Stimulated activated memory B cell treated with anti-CD40 and anti-IgM and Interleukin-4, amounts not matched to agents 10 μg/mL and 1 μg/mL and 100 μg/mL, for 72 hours (primary cell): ENCODE measurements around the gene ITSN2.

Experiments used
- ATAC-seq: fragments of 150-1000 bp; cut with Tn5 transposase; 2 replicates; pipeline ENCODE4 v1.10.0; 2021
- H3K27ac Mint-ChIP-seq: one replicate; pipeline ENCODE4 v1.8.0; 2022; ENCODE audit warnings: mild to moderate bottlenecking, mixed read lengths
- H3K27me3 Mint-ChIP-seq: one replicate; pipeline ENCODE4 v1.8.0; 2022; ENCODE audit warnings: mixed read lengths
- H3K36me3 Mint-ChIP-seq: one replicate; pipeline ENCODE4 v1.8.0; 2022; ENCODE audit warnings: mixed read lengths
- H3K4me1 Mint-ChIP-seq: one replicate; pipeline ENCODE4 v1.8.0; 2022; ENCODE audit warnings: mixed read lengths
- H3K4me3 Mint-ChIP-seq: one replicate; pipeline ENCODE4 v1.8.0; 2022; ENCODE audit warnings: mild to moderate bottlenecking, moderate library complexity, mixed read lengths
- H3K9me3 Mint-ChIP-seq: one replicate; pipeline ENCODE4 v1.8.0; 2022; ENCODE audit warnings: mixed read lengths

Gene ITSN2

DNA sequence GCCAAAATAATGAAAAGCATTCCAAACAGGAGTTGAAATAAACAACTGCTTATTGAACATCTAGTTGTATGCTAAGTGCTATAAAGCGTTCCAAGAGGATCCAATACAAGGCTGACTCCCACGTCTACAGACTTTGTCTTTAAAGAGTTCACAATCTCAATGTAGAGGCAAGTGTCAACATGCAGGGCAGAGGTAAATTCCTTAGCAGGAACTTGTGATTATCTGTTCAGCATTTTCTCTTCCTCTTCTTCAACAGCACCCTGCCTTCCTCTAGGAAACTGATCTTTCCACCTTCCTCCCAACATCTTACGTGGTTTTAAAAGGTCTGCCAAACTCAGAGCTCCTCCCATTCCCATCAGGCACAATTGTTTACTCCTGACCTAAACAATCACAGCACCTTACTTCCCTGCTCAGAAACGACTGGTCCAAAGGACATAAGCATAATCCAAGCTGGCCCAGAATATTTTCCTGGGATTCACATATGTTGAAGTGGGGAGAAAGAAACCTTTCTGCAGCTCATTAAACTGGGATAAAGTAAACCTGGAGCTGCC lies 83.9 kb downstream of the ITSN2 start:
- Mint-ChIP-seq H3K27ac (peak overlapping the region; percentile 54), H3K4me3 (no peak overlapping the region), H3K36me3 (peaks cover 30% of the 10 kb centered on the region), H3K9me3 (no peaks in the 10 kb centered on the region), H3K4me1 (peaks cover 9% of the 10 kb centered on the region), H3K27me3 (no peaks in the 10 kb centered on the region)
- ATAC-seq: no peak

DNA sequence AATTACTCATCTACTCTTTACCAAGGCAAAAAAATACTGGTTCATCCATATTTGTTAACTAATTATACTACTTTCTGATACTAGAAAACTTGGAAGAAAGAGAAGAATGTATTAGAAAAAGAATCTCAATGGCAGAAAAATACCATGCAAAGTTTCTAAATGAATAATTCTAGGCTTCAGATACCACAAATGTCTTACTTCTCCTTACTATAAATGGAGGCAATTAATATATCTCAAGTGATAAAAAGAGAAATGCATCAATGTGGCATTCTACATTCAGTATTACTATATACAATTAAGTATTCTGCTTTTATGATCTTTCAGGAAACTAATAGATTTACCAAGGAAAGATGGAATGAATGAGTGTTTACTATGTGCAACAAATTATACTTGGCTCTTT lies 85.5 kb downstream of the ITSN2 start:
- Mint-ChIP-seq H3K9me3 (no peaks in the 10 kb centered on the region), H3K27me3 (no peaks in the 10 kb centered on the region), H3K27ac (no peak overlapping the region), H3K4me3 (no peak overlapping the region), H3K4me1 (peaks cover 9% of the 10 kb centered on the region), H3K36me3 (peaks cover 39% of the 10 kb centered on the region)
- ATAC-seq: no peak

DNA sequence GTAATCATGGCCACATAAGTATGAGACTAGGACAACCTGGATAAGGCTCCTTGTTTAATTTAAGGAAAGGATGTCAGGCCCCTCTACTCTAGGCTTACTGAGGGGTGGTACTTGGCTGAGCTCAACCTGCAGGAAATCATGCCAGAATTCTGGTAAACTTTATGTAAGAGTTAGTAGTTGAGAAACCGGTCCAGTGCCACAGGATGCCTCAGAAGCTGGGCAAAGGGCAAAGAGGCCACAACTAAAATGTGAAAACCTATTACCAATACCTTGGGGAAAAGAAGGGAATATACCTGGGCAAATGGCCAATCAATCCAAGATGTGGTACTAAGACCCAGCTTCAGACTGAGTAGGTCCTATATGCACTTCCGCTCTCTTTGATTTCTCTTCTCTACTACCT lies 86.7 kb downstream of the ITSN2 start:
- no peaks in the 10 kb centered on the region for H3K9me3 Mint-ChIP-seq
- H3K4me3 Mint-ChIP-seq: no peak overlapping the region
- peaks cover 16% of the 10 kb centered on the region for H3K4me1 Mint-ChIP-seq
- no peaks in the 10 kb centered on the region for H3K27me3 Mint-ChIP-seq
- H3K27ac Mint-ChIP-seq: no peak overlapping the region
- peaks cover 46% of the 10 kb centered on the region for H3K36me3 Mint-ChIP-seq
- ATAC-seq: no peak

DNA sequence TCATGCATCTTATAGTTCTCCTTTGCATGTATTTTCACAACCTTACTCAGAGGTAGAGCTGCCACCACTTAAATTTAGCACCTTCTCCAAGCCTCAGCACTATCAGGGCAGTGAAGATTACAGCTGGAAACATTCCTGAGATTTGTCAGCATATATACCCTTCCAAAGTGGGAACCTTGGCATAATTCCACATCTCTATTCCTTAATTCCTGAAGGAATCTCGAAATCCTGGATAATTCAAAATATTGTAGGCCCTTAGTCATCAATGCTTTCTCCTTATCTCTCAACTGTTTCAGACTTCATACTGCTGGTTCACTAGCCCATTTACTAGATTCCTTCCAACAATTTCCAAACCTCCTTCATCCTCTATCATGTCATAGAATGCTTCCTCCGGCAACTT lies 87.4 kb downstream of the ITSN2 start:
- no peaks in the 10 kb centered on the region for H3K27me3 Mint-ChIP-seq
- H3K36me3 Mint-ChIP-seq: peaks cover 53% of the 10 kb centered on the region
- H3K4me3 Mint-ChIP-seq: no peak overlapping the region
- no peak for ATAC-seq
- H3K4me1 Mint-ChIP-seq: peaks cover 16% of the 10 kb centered on the region
- no peak overlapping the region for H3K27ac Mint-ChIP-seq
- H3K9me3 Mint-ChIP-seq: no peaks in the 10 kb centered on the region

DNA sequence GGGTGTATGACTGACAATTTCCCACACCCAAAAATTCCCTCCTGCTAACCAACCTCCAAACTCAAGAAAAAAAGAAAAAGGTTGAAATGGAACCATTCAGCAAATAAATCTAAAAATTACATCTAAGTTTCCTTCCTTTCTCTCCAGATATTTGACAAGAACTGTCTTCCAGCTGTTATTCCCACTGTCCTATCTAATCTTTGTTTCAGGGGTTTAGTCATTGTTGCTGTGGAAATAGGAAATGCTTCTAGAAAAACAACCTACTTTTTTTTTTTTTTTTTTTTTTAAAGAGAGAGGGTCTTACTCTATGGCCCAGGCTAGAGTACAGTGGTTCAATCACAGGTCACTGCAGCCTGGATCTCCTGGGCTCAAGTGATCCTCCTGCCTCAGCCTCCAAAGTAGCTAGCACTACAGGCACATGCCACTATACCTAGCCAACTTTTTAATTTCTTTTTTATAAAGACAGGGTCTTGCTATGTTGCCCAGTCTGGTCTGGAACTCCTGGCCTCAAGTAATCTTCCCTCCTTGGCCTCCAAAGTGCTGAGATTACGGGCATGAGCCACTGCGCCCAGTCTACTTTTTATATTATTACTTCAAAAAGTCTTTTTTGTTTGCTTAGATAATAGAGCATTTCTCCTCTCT lies 88.1 kb downstream of the ITSN2 start:
- H3K4me3 Mint-ChIP-seq: no peak overlapping the region
- no peaks in the 10 kb centered on the region for H3K27me3 Mint-ChIP-seq
- ATAC-seq: no peak
- H3K4me1 Mint-ChIP-seq: peaks cover 16% of the 10 kb centered on the region
- H3K27ac Mint-ChIP-seq: peak overlapping the region; percentile 47
- H3K9me3 Mint-ChIP-seq: no peaks in the 10 kb centered on the region
- H3K36me3 Mint-ChIP-seq: peaks cover 58% of the 10 kb centered on the region

DNA sequence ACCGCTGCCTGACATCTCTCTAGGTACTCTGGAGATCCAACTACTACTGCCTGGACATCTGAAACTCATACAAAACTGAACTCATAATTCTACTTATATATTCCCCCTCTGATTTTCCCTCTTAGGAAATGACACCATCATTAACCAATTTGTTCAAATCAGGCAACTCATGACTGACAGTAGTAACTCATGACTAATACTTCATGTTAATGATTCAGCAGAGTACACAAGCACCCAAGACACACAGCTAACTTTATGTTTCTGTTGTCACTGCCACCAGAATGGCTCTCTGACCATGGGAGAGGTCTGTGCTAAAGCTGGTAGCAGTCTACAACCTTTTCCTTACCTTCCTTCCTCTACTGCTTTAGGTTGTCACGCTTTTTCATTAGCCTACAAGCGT lies 91.1 kb downstream of the ITSN2 start:
- Mint-ChIP-seq H3K27ac (no peak overlapping the region), H3K9me3 (no peaks in the 10 kb centered on the region), H3K4me1 (peaks cover 7% of the 10 kb centered on the region), H3K4me3 (no peak overlapping the region), H3K36me3 (peaks cover 66% of the 10 kb centered on the region), H3K27me3 (no peaks in the 10 kb centered on the region)
- ATAC-seq: no peak

DNA sequence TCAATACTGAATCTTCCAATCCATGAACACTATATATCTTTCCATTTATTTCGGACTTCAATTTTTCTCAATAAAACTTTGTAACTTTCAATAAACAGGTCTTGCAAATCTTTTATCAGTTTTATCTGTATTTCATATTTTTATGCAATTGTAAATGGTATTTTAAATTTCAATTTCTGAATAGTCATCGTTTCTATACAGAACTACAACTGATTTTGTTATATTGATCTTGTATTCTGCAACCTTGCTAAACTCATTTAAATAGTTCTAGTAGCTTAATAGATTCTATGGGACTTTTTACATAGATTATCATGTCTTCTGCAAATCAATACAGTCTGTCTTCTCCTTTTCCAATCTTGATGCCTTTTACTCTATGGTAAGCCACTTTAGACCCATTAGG lies 95.1 kb downstream of the ITSN2 start:
- H3K4me1 Mint-ChIP-seq: peaks cover 23% of the 10 kb centered on the region
- no peak for ATAC-seq
- no peak overlapping the region for H3K4me3 Mint-ChIP-seq
- peaks cover 45% of the 10 kb centered on the region for H3K36me3 Mint-ChIP-seq
- no peaks in the 10 kb centered on the region for H3K9me3 Mint-ChIP-seq
- H3K27me3 Mint-ChIP-seq: no peaks in the 10 kb centered on the region
- no peak overlapping the region for H3K27ac Mint-ChIP-seq

DNA sequence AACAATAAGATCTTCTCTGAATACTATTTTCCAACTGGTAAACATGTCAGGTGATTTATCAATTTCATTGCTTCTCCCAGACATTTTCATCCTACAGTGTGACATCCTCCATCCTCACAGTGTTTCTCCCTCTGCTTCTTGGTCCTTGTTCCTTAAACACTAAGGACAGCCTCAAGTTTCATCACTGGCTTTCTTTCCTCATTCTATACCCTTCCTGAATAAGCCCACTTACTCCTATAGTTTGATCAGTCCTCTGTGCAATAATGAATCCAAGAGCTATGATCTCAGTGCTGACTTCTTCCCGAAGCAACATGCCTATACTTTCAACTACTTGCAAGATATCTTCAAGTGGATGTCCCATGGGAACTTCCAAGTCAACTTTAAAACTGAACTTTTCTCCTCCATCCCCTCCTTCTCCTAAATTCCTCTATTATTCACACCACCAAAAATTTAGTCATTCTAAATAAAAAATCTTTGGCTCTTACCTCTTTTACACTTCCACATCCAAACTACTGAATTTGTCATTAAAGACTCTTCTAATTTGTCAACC lies 97.8 kb downstream of the ITSN2 start:
- Mint-ChIP-seq H3K27me3 (no peaks in the 10 kb centered on the region), H3K9me3 (no peaks in the 10 kb centered on the region), H3K4me1 (peaks cover 16% of the 10 kb centered on the region), H3K36me3 (peaks cover 27% of the 10 kb centered on the region), H3K27ac (peak overlapping the region; percentile 70), H3K4me3 (no peak overlapping the region)
- no peak for ATAC-seq

DNA sequence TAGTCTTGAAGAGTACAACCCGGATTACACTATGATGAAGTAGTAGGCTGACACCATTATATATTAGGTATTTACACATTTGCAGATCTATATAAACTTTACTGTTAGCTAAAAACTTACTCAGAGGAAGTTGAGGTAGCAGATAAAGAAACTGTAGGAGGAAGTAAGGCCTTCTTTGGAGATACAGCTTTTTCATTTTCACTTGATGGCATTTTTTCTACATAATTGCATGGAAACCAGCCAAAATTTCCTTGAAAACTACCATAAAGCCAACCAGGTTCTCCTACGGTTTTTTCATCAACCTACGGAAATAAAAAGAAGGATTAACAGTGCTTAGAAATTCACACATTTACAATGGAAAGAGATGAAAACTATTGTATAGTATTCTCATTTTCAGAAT lies 98.9 kb downstream of the ITSN2 start:
- no peak overlapping the region for H3K4me3 Mint-ChIP-seq
- ATAC-seq: no peak
- peaks cover 16% of the 10 kb centered on the region for H3K4me1 Mint-ChIP-seq
- H3K9me3 Mint-ChIP-seq: no peaks in the 10 kb centered on the region
- H3K36me3 Mint-ChIP-seq: peaks cover 32% of the 10 kb centered on the region
- no peaks in the 10 kb centered on the region for H3K27me3 Mint-ChIP-seq
- H3K27ac Mint-ChIP-seq: peak overlapping the region; percentile 5

DNA sequence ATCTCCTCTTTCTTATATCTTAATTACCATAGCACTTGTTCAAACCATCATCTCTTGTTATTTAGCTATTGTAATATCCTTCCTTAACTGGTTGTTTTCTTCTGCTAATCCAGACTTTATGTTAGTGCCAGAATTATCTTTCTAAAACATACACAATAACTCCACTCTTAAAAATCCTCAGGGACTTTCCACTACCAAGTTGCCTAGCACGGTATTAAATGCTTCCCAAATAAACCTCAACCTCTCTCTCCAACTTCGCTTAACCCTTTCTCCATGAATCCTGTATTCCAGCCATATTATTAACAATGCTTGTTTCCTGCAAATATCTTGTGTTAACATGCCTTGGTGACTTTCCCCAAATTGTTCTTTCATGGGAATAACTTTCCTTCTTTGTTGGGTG lies 101.0 kb downstream of the ITSN2 start:
- H3K4me3 Mint-ChIP-seq: no peak overlapping the region
- peaks cover 21% of the 10 kb centered on the region for H3K36me3 Mint-ChIP-seq
- ATAC-seq: no peak
- H3K4me1 Mint-ChIP-seq: peaks cover 16% of the 10 kb centered on the region
- no peak overlapping the region for H3K27ac Mint-ChIP-seq
- no peaks in the 10 kb centered on the region for H3K27me3 Mint-ChIP-seq
- no peaks in the 10 kb centered on the region for H3K9me3 Mint-ChIP-seq

DNA sequence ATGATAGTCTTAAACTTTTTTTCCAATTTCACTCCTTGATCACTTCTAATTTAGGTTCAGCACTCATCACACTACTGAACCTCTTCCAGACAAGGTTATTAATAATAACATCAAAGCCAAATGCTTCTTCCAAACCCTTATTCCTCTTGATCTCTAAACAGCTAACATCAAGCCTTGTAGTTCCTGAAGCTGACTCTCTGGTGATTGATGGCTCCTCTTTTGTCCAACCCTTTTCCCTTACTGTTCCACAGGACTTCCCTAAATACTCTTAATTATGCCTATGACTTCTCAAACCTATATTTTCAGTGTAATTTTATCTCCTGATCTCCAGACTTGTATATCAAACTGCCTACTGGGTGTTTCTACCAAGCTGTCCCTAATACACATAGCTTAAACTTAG lies 101.6 kb downstream of the ITSN2 start:
- no peak for ATAC-seq
- Mint-ChIP-seq H3K9me3 (no peaks in the 10 kb centered on the region), H3K4me3 (no peak overlapping the region), H3K27me3 (no peaks in the 10 kb centered on the region), H3K36me3 (peaks cover 21% of the 10 kb centered on the region), H3K27ac (no peak overlapping the region), H3K4me1 (peaks cover 16% of the 10 kb centered on the region)

DNA sequence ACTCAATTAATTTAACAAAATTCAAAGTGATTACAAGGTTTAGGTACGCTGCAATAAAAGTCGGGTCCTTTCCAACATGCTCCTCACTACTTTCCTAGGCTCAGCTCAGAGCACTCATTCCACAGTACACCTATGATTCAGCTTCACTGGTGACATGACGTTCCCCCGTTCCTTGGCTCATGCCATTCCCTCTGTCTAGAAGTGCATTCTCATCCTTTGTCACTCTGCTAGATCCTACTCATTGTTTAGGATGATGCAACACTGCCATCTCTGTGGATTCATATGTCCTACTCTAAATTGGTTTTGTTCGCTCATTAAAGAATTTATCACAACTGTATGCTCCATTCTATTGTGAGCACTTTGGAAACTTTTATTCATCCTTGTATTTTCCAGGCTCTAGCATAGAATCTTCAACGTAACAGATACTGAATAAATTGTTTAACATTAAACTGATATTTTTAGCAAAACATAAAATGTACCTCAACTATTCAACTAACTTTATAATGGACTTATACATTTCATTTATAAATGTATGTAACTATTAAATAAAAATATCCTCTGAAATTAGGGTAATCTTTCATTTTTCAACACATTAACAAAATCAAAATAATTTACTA lies 106.9 kb downstream of the ITSN2 start:
- Mint-ChIP-seq H3K27ac (no peak overlapping the region), H3K9me3 (no peaks in the 10 kb centered on the region), H3K4me3 (no peak overlapping the region), H3K4me1 (no peaks in the 10 kb centered on the region), H3K27me3 (no peaks in the 10 kb centered on the region), H3K36me3 (peaks cover 40% of the 10 kb centered on the region)
- no peak for ATAC-seq

DNA sequence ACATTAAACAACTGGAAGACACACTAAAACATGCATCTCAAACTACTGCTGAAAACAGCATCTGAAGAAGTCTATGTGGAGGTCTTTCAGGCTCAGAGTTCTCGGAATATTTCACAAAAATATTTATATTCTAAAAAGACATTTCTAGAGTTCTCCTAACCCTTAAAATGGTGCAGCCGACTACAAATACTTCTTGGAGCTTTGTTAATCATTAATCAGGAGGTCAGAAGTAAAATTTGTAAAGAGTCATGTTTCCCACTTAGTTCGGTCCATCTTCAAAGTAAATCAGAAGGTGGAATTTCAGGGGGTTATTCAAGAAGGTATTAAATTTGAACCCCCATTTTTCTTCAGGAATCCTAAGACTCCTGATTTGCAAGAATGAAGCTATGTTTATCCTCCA lies 112.7 kb downstream of the ITSN2 start:
- H3K27me3 Mint-ChIP-seq: no peaks in the 10 kb centered on the region
- no peak overlapping the region for H3K4me3 Mint-ChIP-seq
- H3K9me3 Mint-ChIP-seq: no peaks in the 10 kb centered on the region
- H3K27ac Mint-ChIP-seq: no peak overlapping the region
- peaks cover 40% of the 10 kb centered on the region for H3K36me3 Mint-ChIP-seq
- H3K4me1 Mint-ChIP-seq: no peaks in the 10 kb centered on the region
- ATAC-seq: no peak

DNA sequence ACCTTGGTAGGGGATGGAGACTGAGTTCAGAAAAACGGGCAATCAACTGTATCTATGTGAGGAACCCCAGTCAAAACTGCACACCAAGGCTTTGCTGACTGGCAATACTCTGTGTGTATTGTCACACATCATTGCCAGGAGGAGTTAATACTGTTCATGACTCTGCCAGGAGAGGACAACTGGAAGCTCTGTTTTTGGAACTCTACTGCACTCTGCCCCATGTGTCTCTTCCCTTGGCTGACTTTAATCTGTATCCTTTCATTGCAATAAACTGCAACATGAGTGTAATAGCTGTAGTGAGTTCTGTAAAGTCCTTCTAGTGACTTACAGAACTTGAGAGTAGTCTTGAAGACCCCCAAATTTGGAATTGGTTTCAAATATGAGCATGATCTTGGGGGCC lies 113.2 kb downstream of the ITSN2 start:
- Mint-ChIP-seq H3K27ac (no peak overlapping the region), H3K27me3 (no peaks in the 10 kb centered on the region), H3K4me3 (no peak overlapping the region), H3K4me1 (no peaks in the 10 kb centered on the region), H3K36me3 (peaks cover 37% of the 10 kb centered on the region), H3K9me3 (no peaks in the 10 kb centered on the region)
- no peak for ATAC-seq

DNA sequence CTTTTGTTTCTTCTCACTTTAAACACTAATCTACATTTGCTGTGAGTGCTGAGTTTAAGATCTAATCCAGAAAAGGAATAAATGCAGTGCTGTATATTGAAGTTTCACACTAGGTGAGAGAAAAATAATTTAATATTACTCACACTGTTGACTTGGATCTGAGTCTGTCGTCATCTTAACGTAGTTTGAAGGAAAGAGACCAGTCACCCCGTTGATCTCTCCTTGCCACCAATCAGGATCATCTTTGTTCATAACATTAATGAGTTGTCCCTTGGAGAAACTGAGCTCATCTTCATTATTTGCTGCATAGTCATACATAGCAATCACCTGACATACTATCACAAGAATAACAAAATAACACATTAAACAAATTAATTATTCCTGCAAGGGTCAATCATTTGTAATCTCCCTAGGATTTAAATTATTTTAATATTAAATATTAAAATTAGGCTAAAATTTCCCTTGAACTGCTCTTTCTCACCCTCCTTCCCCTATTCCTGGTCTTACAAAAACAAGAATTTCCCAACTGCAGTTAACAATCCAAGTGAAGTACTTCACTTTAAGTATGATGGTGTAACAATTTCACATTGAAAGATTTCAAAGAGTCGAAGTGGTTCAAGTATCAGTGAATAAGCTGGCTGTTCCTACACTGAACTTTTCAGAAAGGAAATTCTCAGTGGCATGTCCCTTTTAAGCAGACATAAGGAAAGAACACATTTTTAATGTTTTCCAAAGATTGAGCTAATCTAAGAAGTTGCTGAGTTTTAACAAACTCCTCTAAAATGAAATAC lies 114.2 kb downstream of the ITSN2 start:
- no peak overlapping the region for H3K27ac Mint-ChIP-seq
- no peaks in the 10 kb centered on the region for H3K9me3 Mint-ChIP-seq
- no peak for ATAC-seq
- H3K4me3 Mint-ChIP-seq: no peak overlapping the region
- H3K4me1 Mint-ChIP-seq: no peaks in the 10 kb centered on the region
- no peaks in the 10 kb centered on the region for H3K27me3 Mint-ChIP-seq
- peaks cover 37% of the 10 kb centered on the region for H3K36me3 Mint-ChIP-seq
